ENCODE results near the gene CLEC4F. TPM values are rescaled to one million over a fixed set of nuclear protein-coding genes. Genes with fewer than 3 reads are reported as not detected.

CLEC4F gene
- total RNA-seq, 1 experiment from 2014 or later = not detected

GRCh38 chr2:70816726-70817125 is 3.7 kb downstream of the CLEC4F start:
- Mint-ChIP-seq H3K27me3 (ENCODE audit: low read depth) (peaks cover 51% of the 10 kb centered on the region), H3K4me3 (no peak overlapping the region), H3K4me1 (no peaks in the 10 kb centered on the region), H3K9me3 (no peaks in the 10 kb centered on the region), H3K27ac (no peak overlapping the region), H3K36me3 (no peaks in the 10 kb centered on the region)
- ChIA-PET CTCF (no interaction called here), POLR2A (no interaction called here)
- no peak for DNase-seq (ENCODE audit: low spot score)
- no peak for ATAC-seq
- TF ChIP-seq RORB (CRISPR knock-in tag; IDR thresholded peaks at IDR 0.05) (no peak), TEAD1 (CRISPR knock-in tag; IDR thresholded peaks at IDR 0.05) (no peak), ZNF121 (CRISPR knock-in tag; IDR thresholded peaks at IDR 0.05) (no peak), ZNF416 (CRISPR knock-in tag; IDR thresholded peaks at IDR 0.05) (no peak), JUN (CRISPR knock-in tag; IDR thresholded peaks at IDR 0.05) (no peak), NFE2L1 (CRISPR knock-in tag; IDR thresholded peaks at IDR 0.05) (no peak), CREM (CRISPR knock-in tag; IDR thresholded peaks at IDR 0.05) (no peak), NFYB (CRISPR knock-in tag; conservative IDR thresholded peaks at IDR 0.05; ENCODE audit: low read depth) (no peak), ATF1 (CRISPR knock-in tag; IDR thresholded peaks at IDR 0.05) (no peak), ZNF512 (CRISPR knock-in tag; IDR thresholded peaks at IDR 0.05; ENCODE audit: borderline replicate concordance) (no peak), GABPB1 (CRISPR knock-in tag; IDR thresholded peaks at IDR 0.05) (no peak), NFATC4 (CRISPR knock-in tag; IDR thresholded peaks at IDR 0.05) (no peak), ZNF317 (CRISPR knock-in tag; IDR thresholded peaks at IDR 0.05; ENCODE audit: borderline replicate concordance, low read depth) (no peak)
- TF ChIP-seq, protein P1, sequence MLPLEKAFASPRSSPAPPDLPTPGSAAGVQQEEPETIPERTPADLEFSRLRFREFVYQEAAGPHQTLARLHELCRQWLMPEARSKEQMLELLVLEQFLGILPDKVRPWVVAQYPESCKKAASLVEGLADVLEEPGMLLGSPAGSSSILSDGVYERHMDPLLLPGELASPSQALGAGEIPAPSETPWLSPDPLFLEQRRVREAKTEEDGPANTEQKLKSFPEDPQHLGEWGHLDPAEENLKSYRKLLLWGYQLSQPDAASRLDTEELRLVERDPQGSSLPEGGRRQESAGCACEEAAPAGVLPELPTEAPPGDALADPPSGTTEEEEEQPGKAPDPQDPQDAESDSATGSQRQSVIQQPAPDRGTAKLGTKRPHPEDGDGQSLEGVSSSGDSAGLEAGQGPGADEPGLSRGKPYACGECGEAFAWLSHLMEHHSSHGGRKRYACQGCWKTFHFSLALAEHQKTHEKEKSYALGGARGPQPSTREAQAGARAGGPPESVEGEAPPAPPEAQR (CRISPR knock-in tag; IDR thresholded peaks at IDR 0.05) = no peak
- TF ChIP-seq, protein P2, sequence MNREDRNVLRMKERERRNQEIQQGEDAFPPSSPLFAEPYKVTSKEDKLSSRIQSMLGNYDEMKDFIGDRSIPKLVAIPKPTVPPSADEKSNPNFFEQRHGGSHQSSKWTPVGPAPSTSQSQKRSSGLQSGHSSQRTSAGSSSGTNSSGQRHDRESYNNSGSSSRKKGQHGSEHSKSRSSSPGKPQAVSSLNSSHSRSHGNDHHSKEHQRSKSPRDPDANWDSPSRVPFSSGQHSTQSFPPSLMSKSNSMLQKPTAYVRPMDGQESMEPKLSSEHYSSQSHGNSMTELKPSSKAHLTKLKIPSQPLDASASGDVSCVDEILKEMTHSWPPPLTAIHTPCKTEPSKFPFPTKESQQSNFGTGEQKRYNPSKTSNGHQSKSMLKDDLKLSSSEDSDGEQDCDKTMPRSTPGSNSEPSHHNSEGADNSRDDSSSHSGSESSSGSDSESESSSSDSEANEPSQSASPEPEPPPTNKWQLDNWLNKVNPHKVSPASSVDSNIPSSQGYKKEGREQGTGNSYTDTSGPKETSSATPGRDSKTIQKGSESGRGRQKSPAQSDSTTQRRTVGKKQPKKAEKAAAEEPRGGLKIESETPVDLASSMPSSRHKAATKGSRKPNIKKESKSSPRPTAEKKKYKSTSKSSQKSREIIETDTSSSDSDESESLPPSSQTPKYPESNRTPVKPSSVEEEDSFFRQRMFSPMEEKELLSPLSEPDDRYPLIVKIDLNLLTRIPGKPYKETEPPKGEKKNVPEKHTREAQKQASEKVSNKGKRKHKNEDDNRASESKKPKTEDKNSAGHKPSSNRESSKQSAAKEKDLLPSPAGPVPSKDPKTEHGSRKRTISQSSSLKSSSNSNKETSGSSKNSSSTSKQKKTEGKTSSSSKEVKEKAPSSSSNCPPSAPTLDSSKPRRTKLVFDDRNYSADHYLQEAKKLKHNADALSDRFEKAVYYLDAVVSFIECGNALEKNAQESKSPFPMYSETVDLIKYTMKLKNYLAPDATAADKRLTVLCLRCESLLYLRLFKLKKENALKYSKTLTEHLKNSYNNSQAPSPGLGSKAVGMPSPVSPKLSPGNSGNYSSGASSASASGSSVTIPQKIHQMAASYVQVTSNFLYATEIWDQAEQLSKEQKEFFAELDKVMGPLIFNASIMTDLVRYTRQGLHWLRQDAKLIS (CRISPR knock-in tag; IDR thresholded peaks at IDR 0.05; ENCODE audit: borderline replicate concordance) = no peak
- TF ChIP-seq, protein P3, sequence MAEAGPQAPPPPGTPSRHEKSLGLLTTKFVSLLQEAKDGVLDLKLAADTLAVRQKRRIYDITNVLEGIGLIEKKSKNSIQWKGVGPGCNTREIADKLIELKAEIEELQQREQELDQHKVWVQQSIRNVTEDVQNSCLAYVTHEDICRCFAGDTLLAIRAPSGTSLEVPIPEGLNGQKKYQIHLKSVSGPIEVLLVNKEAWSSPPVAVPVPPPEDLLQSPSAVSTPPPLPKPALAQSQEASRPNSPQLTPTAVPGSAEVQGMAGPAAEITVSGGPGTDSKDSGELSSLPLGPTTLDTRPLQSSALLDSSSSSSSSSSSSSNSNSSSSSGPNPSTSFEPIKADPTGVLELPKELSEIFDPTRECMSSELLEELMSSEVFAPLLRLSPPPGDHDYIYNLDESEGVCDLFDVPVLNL (CRISPR knock-in tag; IDR thresholded peaks at IDR 0.05; ENCODE audit: borderline replicate concordance, low read depth) = no peak
- TF ChIP-seq, protein P4, sequence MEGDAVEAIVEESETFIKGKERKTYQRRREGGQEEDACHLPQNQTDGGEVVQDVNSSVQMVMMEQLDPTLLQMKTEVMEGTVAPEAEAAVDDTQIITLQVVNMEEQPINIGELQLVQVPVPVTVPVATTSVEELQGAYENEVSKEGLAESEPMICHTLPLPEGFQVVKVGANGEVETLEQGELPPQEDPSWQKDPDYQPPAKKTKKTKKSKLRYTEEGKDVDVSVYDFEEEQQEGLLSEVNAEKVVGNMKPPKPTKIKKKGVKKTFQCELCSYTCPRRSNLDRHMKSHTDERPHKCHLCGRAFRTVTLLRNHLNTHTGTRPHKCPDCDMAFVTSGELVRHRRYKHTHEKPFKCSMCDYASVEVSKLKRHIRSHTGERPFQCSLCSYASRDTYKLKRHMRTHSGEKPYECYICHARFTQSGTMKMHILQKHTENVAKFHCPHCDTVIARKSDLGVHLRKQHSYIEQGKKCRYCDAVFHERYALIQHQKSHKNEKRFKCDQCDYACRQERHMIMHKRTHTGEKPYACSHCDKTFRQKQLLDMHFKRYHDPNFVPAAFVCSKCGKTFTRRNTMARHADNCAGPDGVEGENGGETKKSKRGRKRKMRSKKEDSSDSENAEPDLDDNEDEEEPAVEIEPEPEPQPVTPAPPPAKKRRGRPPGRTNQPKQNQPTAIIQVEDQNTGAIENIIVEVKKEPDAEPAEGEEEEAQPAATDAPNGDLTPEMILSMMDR (IDR thresholded peaks at IDR 0.05) = no peak

All from WTC11 (cell line).